Transverse colon (tissue), 4 donors: ENCODE data around the gene SNAPC1.
"Not testable (repeated sequence)": the region's sequence is repeated elsewhere in the genome, so short reads cannot be mapped to it uniquely, and the experiment has no call there.

ENCODE experiments used
- EP300 ChIP-seq: sonication (generic); formaldehyde crosslinking; IDR thresholded peaks from one replicate; pipeline ENCODE4 v1.6.1; 2017; ENCODE audit warnings: antibody characterized with exemption, low read depth
- POLR2A ChIP-seq: fragments of 450-650 bp; IDR thresholded peaks from one replicate; pipeline ENCODE4 v1.6.1; 2016; ENCODE audit warnings: antibody characterized with exemption, mild to moderate bottlenecking, moderate library complexity
- POLR2AphosphoS5 ChIP-seq, 3 donors: sonication (generic); formaldehyde crosslinking; IDR thresholded peaks; one replicate each; pipeline ENCODE4 v1.6.1; 2016; ENCODE audit warnings: antibody characterized with exemption in 3 of 3
- TF ChIP-seq, protein P1 (sequence below), 5 experiments: fragments of 200-600 bp in 3 of 5; fragments of 450-650 bp in 2 of 5; sonication (generic) in 3 of 5; IDR thresholded peaks; 1 replicate in 2 of 5; 2 replicates in 3 of 5; pipeline ENCODE4 v1.5.1; 2016 to 2017; ENCODE audit warnings: antibody characterized with exemption in 5 of 5, inconsistent platforms in 3 of 5, mild to moderate bottlenecking in 2 of 5, moderate library complexity in 1 of 5

DNA sequence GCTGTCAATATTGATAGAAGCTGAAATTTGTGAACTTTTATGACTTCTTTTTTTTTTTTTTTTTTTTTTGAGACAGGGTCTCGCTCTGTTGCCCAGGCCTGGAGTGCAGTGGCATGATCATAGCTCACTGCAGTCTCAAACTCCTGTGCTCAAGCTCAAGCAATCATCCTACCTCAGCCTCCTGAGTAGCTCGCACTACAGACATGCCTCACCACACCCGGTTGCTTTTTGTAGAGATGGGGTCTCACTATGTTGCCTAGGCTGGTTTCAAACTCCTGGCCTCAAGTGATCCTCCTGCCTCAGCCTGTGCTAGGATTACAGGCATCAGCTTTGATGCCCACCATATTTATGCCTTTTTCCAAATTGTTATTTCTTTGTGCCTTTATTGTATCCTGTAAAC is 15.9 kb upstream of the SNAPC1 start:
- not testable (repeated sequence) for TF ChIP-seq POLR2A; POLR2AphosphoS5 (IDR thresholded peaks at IDR 0.05); EP300
- TF ChIP-seq, protein P1, sequence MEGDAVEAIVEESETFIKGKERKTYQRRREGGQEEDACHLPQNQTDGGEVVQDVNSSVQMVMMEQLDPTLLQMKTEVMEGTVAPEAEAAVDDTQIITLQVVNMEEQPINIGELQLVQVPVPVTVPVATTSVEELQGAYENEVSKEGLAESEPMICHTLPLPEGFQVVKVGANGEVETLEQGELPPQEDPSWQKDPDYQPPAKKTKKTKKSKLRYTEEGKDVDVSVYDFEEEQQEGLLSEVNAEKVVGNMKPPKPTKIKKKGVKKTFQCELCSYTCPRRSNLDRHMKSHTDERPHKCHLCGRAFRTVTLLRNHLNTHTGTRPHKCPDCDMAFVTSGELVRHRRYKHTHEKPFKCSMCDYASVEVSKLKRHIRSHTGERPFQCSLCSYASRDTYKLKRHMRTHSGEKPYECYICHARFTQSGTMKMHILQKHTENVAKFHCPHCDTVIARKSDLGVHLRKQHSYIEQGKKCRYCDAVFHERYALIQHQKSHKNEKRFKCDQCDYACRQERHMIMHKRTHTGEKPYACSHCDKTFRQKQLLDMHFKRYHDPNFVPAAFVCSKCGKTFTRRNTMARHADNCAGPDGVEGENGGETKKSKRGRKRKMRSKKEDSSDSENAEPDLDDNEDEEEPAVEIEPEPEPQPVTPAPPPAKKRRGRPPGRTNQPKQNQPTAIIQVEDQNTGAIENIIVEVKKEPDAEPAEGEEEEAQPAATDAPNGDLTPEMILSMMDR (IDR thresholded peaks at IDR 0.05), result not testable (repeated sequence)
